ENCODE results near the gene HAS3.

The HAS3 gene

DNA sequence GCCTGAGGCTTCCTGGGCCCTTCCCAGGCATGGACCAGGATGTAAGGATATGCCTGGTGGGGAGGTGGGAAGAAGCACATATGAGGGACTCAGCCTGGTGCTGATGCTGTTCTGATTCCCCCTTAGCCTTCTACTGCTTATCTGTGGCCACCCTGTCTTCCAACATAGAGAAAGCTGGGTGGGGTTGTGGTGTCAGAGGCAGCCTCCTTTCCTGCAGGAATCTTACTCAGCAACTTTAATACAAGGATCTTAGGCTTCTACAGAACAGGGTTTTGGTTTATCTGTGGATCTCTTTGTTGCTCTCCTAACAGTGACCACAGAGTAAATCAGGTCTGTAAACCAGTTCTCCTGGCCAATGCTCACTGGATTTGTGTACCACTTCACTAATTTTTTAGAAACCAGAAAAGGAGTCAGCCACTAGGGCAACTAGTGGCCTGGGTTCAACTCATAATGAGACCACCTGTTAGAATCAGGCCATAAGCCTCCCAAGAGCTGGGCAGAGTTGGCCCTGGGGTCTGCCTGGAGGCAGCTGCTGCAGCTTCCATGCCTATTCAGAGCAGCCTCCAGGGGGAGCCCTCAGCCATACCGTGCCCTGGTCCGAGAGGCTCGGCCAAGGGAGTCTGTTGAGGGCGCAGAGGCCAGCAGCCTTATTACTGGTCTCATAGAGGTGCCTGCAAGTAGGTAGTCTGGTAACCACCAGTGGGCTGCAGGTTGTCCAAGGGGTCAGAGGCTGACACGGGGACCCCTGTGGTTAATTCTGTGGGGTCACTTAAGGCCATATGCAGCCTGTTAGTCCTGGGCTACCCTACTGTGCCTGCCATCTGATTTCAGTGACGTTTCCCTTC lies 7.1 kb downstream of the HAS3 start:
- no peak overlapping the region for H3K27ac ChIP-seq
- TF ChIP-seq ZFX (IDR thresholded peaks at IDR 0.05): no peak
- TF ChIP-seq, protein P1, sequence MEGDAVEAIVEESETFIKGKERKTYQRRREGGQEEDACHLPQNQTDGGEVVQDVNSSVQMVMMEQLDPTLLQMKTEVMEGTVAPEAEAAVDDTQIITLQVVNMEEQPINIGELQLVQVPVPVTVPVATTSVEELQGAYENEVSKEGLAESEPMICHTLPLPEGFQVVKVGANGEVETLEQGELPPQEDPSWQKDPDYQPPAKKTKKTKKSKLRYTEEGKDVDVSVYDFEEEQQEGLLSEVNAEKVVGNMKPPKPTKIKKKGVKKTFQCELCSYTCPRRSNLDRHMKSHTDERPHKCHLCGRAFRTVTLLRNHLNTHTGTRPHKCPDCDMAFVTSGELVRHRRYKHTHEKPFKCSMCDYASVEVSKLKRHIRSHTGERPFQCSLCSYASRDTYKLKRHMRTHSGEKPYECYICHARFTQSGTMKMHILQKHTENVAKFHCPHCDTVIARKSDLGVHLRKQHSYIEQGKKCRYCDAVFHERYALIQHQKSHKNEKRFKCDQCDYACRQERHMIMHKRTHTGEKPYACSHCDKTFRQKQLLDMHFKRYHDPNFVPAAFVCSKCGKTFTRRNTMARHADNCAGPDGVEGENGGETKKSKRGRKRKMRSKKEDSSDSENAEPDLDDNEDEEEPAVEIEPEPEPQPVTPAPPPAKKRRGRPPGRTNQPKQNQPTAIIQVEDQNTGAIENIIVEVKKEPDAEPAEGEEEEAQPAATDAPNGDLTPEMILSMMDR (conservative IDR thresholded peaks at IDR 0.05): peak; percentile 93

DNA sequence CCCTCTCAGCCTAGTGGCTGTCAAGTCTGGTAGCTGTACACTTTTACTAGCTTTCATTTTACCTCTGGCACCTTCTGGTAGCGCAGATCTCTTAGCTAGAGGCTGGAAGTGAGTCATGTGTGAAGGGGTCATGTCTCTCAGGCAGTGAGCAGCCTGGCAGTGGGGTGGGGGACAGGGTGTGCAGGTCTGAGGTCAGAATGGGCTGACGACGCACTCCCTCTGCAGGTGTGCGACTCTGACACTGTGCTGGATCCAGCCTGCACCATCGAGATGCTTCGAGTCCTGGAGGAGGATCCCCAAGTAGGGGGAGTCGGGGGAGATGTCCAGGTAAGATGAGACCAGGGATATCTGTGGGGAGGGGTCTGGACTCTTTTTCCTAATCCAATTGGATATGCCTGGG lies 7.8 kb downstream of the HAS3 start:
- no peak for TF ChIP-seq ZFX (IDR thresholded peaks at IDR 0.05)
- TF ChIP-seq, protein P1 (conservative IDR thresholded peaks at IDR 0.05): no peak
- H3K27ac ChIP-seq: no peak overlapping the region

DNA sequence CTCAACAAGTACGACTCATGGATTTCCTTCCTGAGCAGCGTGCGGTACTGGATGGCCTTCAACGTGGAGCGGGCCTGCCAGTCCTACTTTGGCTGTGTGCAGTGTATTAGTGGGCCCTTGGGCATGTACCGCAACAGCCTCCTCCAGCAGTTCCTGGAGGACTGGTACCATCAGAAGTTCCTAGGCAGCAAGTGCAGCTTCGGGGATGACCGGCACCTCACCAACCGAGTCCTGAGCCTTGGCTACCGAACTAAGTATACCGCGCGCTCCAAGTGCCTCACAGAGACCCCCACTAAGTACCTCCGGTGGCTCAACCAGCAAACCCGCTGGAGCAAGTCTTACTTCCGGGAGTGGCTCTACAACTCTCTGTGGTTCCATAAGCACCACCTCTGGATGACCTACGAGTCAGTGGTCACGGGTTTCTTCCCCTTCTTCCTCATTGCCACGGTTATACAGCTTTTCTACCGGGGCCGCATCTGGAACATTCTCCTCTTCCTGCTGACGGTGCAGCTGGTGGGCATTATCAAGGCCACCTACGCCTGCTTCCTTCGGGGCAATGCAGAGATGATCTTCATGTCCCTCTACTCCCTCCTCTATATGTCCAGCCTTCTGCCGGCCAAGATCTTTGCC lies 9.0 kb downstream of the HAS3 start:
- TF ChIP-seq ZFX (IDR thresholded peaks at IDR 0.05): no peak
- TF ChIP-seq, protein P1 (conservative IDR thresholded peaks at IDR 0.05): no peak
- H3K27ac ChIP-seq: no peak overlapping the region

DNA sequence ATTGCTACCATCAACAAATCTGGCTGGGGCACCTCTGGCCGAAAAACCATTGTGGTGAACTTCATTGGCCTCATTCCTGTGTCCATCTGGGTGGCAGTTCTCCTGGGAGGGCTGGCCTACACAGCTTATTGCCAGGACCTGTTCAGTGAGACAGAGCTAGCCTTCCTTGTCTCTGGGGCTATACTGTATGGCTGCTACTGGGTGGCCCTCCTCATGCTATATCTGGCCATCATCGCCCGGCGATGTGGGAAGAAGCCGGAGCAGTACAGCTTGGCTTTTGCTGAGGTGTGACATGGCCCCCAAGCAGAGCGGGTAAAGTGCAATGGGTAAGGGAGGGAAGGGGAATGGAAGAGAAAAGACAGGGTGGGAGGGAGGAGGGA lies 9.5 kb downstream of the HAS3 start:
- no peak for TF ChIP-seq ZFX (IDR thresholded peaks at IDR 0.05)
- TF ChIP-seq, protein P1 (conservative IDR thresholded peaks at IDR 0.05): no peak
- no peak overlapping the region for H3K27ac ChIP-seq

DNA sequence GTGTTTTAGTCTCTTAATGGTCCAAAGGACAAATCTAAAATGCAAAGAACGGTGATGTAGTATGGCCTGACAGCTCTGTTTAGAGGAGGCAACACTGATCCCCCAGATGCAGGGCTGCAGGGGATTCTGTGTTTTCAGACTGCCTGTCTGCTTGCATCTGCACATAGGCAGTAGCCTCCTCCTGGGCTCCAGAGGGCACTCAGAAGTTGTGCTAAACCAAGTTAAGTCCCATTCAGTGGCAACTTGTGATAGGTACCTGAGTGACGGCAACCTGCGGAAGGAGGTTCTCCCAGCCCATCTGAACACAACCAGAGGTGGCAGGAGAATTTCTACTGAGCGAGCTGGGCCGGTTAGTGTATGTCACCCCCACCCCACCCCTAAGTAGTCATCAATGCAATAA lies 9.9 kb downstream of the HAS3 start:
- no peak for TF ChIP-seq ZFX (IDR thresholded peaks at IDR 0.05)
- TF ChIP-seq, protein P1 (conservative IDR thresholded peaks at IDR 0.05): no peak
- no peak overlapping the region for H3K27ac ChIP-seq

DNA sequence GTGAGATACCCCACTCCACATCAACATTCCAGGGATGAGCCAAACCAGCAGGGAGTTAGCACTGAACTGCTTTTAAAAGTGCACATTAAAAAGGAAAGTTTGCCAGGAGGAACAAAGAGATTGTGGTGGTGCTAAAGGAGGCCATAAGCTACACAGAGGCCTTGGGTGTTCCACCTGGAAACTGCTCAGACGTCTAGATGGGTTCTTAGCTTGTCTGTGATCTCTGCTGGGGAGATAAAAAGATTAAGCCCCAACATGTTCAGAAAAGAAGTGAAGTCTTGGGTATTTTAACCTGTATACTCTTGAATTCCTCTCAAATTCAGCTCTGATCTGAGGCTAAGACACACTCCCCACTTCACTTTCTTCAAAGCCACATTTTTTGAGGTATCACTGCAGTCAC lies 10.4 kb downstream of the HAS3 start:
- no peak overlapping the region for H3K27ac ChIP-seq
- TF ChIP-seq, protein P1 (conservative IDR thresholded peaks at IDR 0.05): no peak
- no peak for TF ChIP-seq ZFX (IDR thresholded peaks at IDR 0.05)

DNA sequence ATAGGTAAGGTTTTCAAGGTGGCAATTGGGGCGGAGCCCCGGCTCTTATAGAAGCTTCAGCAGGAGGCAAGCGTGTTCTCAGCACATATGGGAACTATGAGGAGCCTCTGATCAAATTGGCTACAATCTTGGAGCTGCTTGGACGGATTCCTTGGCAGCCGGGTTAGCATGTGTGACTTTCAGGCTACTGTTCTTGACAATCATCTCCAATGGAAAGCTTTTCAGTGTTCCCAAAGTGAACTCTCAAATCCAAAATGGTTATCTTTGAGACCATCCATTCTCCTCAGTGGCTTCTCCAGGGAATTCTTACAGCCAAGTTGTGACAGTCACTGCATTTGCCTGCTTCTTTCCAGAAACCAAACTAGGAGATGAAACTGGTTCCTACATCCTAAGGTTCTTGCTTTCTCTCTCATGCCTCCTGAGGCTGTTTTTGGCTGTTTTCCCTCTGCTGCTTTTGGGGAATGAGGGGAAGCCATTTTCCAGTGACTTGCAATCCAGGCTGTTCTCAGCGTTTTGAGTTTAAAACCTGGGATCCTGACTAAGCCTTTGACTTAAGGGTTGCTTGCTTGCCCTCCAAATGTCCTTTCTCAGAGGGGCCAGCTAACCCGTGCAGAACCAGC lies 10.9 kb downstream of the HAS3 start:
- TF ChIP-seq, protein P1 (conservative IDR thresholded peaks at IDR 0.05): no peak
- no peak for TF ChIP-seq ZFX (IDR thresholded peaks at IDR 0.05)
- no peak overlapping the region for H3K27ac ChIP-seq
